HUES6 (cell line): ENCODE results near the gene CNTNAP2.
"Not testable (repeated sequence)": the region's sequence is repeated elsewhere in the genome, so short reads cannot be mapped to it uniquely, and the experiment has no call there.

ENCODE experiments used
- H3K27ac ChIP-seq: 2 replicates; pipeline ENCODE4 v1.7.0; 2013; ENCODE audit warnings: low read depth, mild to moderate bottlenecking, low read length, inconsistent platforms
- H3K27me3 ChIP-seq: 2 replicates; pipeline ENCODE4 v1.6.1; 2013; ENCODE audit warnings: low read length; ENCODE audit not compliant: control insufficient read depth, insufficient read depth
- H3K36me3 ChIP-seq: 2 replicates; pipeline ENCODE4 v1.6.1; 2013; ENCODE audit warnings: low read length; ENCODE audit not compliant: control insufficient read depth, insufficient read depth
- H3K4me1 ChIP-seq: 2 replicates; pipeline ENCODE4 v1.6.1; 2013; ENCODE audit warnings: low read length; ENCODE audit not compliant: control insufficient read depth, insufficient read depth
- H3K4me3 ChIP-seq: 2 replicates; pipeline ENCODE4 v1.5.1; 2013; ENCODE audit warnings: low read depth, low read length
- H3K9ac ChIP-seq: one replicate; pipeline ENCODE4 v1.6.1; 2013; ENCODE audit warnings: mild to moderate bottlenecking, low read length
- H3K9me3 ChIP-seq: 2 replicates; pipeline ENCODE4 v1.6.1; 2013; ENCODE audit warnings: low read depth, low read length; ENCODE audit not compliant: control insufficient read depth, insufficient read depth

Gene CNTNAP2

DNA sequence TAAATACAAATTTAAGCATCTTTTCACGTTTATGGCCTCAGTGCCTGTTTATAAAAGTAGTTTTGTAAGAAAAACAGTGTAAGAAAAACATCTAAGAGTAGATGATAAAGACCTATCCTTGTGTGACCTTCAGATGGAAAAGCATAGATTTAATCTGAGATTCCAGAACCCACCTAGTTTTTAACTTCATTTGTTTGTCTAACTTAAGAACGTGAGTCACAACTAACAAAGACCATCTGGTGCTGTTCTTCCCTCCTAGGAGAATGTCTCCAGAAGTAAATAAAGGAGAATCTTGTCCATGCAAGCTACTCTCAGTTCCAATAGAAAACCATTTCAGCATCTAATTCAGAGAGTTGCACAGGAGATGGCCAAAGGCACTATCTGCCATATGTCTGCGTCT is 2208.6 kb downstream of the CNTNAP2 start:
- Histone ChIP-seq H3K27ac (no peak overlapping the region), H3K4me1 (peaks cover 6% of the 10 kb centered on the region; the same call in 1 of the 2 replicates), H3K27me3 (no peaks in the 10 kb centered on the region), H3K4me3 (no peak overlapping the region), H3K36me3 (no peaks in the 10 kb centered on the region; the same call in 1 of the 2 replicates), H3K9me3 (peaks cover 5% of the 10 kb centered on the region), H3K9ac (no peak overlapping the region)

- H3K4me1 ChIP-seq = peaks cover 6% of the 10 kb centered on the region; the same call in 1 of the 2 replicates
- no peak overlapping the region for H3K4me3 ChIP-seq
- no peaks in the 10 kb centered on the region; the same call in 1 of the 2 replicates for H3K36me3 ChIP-seq
- no peak overlapping the region for H3K9ac ChIP-seq
- no peaks in the 10 kb centered on the region for H3K27me3 ChIP-seq
- no peak overlapping the region; the same call in 1 of the 2 replicates for H3K27ac ChIP-seq
- peaks cover 19% of the 10 kb centered on the region for H3K9me3 ChIP-seq
These were observed 2210.8 kb downstream of the CNTNAP2 start for GRCh38 chr7:148327379-148327778.

- Histone ChIP-seq H3K4me3 (no peak overlapping the region), H3K9me3 (peaks cover 19% of the 10 kb centered on the region)
These were observed 2212.3 kb downstream of the CNTNAP2 start for GRCh38 chr7:148328906-148329305.

DNA sequence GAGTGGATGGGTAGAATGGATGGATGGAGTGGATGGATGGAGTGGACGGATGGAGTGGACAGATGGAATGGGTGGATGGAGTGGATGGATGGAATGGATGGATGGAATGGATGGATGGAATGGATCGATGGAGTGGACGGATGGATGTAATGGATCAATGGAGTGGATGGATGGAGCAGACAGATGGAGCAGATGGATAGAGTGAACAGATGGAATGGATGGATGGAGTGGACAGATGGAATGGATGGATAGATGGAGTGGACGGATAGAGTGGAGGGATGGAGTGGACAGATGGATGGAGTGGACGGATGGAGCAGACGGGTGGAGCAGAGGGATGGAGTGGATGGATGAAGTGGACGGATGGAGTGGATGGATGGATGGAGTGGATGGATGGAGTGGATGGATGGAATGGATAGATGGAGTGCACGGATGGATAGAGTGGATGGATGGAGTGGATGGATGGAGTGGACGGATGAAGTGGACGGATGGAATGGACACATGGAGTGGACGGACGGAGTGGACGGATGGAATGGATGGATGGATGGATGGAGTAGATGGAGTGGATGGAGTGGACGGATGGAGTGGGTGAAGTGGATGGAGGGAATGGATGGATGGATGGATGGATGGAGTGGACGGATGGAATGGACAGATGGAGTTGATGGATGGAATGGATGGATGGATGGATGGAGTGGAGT is 2213.7 kb downstream of the CNTNAP2 start:
- Histone ChIP-seq H3K9ac (no peak overlapping the region), H3K27me3 (no peaks in the 10 kb centered on the region), H3K9me3 (peaks cover 19% of the 10 kb centered on the region), H3K4me1 (peaks cover 17% of the 10 kb centered on the region), H3K36me3 (no peaks in the 10 kb centered on the region; the same call in 1 of the 2 replicates), H3K27ac (no peak overlapping the region), H3K4me3 (no peak overlapping the region)

More at GRCh38 chr7:148328906-148329305, 2212.3 kb downstream of the CNTNAP2 start:
- H3K27me3 ChIP-seq = no peaks in the 10 kb centered on the region
- no peak overlapping the region for H3K9ac ChIP-seq
- H3K4me1 ChIP-seq = peaks cover 6% of the 10 kb centered on the region; the same call in 1 of the 2 replicates
- no peaks in the 10 kb centered on the region; the same call in 1 of the 2 replicates for H3K36me3 ChIP-seq
- H3K27ac ChIP-seq = no peak overlapping the region

DNA sequence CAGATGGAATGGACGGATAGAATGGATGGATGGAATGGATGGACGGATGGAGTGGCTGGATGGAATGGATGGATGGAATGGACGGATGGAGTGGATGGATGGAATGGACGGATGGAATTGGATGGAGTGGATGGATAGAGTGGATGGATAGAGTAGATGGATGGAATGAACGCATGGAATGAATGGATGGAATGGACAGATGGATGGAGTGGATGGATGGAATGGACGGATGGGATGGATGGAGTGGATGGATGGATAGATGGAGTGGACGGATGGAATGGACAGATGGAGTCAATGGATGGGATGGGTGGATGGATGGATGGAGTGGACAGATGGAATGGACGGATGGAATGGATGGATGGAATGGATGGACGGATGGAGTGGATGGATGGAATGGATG is 2214.2 kb downstream of the CNTNAP2 start:
- Histone ChIP-seq H3K4me3 (no peak overlapping the region), H3K27me3 (no peaks in the 10 kb centered on the region), H3K9ac (no peak overlapping the region), H3K9me3 (peaks cover 19% of the 10 kb centered on the region), H3K4me1 (peaks cover 23% of the 10 kb centered on the region), H3K27ac (no peak overlapping the region), H3K36me3 (no peaks in the 10 kb centered on the region; the same call in 1 of the 2 replicates)

- H3K4me3 ChIP-seq, H3K27ac ChIP-seq, H3K36me3 ChIP-seq, H3K9ac ChIP-seq, H3K27me3 ChIP-seq: not testable (repeated sequence)
- peaks cover 19% of the 10 kb centered on the region for H3K9me3 ChIP-seq
- peaks cover 28% of the 10 kb centered on the region for H3K4me1 ChIP-seq
These were observed 2214.9 kb downstream of the CNTNAP2 start for GRCh38 chr7:148331456-148331855.

- H3K4me1 ChIP-seq = peaks cover 32% of the 10 kb centered on the region
- H3K27me3 ChIP-seq = no peaks in the 10 kb centered on the region
- H3K36me3 ChIP-seq = no peaks in the 10 kb centered on the region; the same call in 1 of the 2 replicates
- H3K9ac ChIP-seq = no peak overlapping the region
- peaks cover 19% of the 10 kb centered on the region for H3K9me3 ChIP-seq
- H3K4me3 ChIP-seq = no peak overlapping the region
- no peak overlapping the region for H3K27ac ChIP-seq
These were observed 2215.9 kb downstream of the CNTNAP2 start for GRCh38 chr7:148332191-148333186.

DNA sequence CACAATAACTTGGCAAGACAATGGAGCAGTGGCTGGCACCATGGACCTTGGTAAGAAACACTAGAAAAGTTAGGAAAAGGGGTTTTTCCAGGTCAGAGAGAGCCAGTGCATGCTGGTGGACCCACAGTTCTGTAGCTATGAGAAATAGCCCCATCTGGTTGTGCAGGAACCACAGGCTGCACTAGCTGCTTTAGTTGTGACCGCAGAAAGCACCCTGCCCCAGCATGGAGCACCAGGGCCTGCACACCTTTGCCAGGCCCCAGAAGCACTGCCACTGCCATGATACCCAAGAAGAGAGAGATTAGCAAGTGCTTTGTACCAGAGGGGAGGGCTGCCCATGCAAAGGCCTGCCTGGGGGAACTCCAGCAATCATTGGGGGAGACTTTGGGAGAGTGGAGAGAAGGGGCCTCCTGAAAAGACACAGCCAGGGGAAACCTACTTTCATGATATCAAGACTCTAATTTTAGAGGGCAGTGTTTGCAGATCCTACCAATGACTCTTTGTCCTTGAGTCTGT is 2217.9 kb downstream of the CNTNAP2 start:
- Histone ChIP-seq H3K4me1 (peaks cover 48% of the 10 kb centered on the region), H3K9me3 (peaks cover 19% of the 10 kb centered on the region), H3K27me3 (no peaks in the 10 kb centered on the region), H3K4me3 (no peak overlapping the region), H3K9ac (peak overlapping the region; percentile 64), H3K36me3 (no peaks in the 10 kb centered on the region; the same call in 1 of the 2 replicates), H3K27ac (peak overlapping the region; percentile 49; the same call in 1 of the 2 replicates)

- H3K4me1 ChIP-seq = peaks cover 48% of the 10 kb centered on the region
- peak overlapping the region; percentile 70 for H3K9ac ChIP-seq
- peaks cover 16% of the 10 kb centered on the region for H3K9me3 ChIP-seq
- no peaks in the 10 kb centered on the region; the same call in 1 of the 2 replicates for H3K36me3 ChIP-seq
- H3K4me3 ChIP-seq = peak overlapping the region; percentile 19; the same call in 1 of the 2 replicates
- no peaks in the 10 kb centered on the region for H3K27me3 ChIP-seq
- peak overlapping the region; percentile 49; the same call in 1 of the 2 replicates for H3K27ac ChIP-seq
These were observed 2218.5 kb downstream of the CNTNAP2 start for GRCh38 chr7:148334959-148335577.

DNA sequence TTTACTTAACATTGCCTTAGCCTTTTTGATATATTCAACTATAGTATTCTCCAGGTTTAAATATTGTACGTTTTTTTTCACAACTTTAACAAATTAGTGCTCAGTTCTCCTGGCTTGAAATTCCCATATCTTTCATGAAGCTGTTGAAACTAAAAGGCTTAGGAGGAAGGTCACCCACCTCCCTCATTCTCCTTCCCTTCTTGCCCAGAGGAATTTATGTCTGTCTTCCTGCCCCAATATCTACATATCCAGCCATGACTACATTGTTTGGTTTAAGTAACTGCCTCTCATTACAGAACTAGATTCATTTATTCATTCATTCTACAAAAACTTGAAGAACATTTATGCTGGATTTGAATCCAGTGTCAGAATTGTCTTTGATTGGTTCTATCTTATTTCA is 2219.2 kb downstream of the CNTNAP2 start:
- H3K9ac ChIP-seq = peak overlapping the region; percentile 70
- peaks cover 49% of the 10 kb centered on the region for H3K4me1 ChIP-seq
- H3K36me3 ChIP-seq = no peaks in the 10 kb centered on the region; the same call in 1 of the 2 replicates
- peak overlapping the region; percentile 49; the same call in 1 of the 2 replicates for H3K27ac ChIP-seq
- no peaks in the 10 kb centered on the region for H3K27me3 ChIP-seq
- H3K4me3 ChIP-seq = peak overlapping the region; percentile 19; the same call in 1 of the 2 replicates
- H3K9me3 ChIP-seq = peaks cover 9% of the 10 kb centered on the region
